IPS-15b (cell line): ENCODE data around the gene SULT2A1.
"Not testable (repeated sequence)": the region's sequence is repeated elsewhere in the genome, so short reads cannot be mapped to it uniquely, and the experiment has no call there.

ENCODE experiments used
- H3K27me3 ChIP-seq: one replicate; pipeline ENCODE4 v1.6.1; 2013; ENCODE audit warnings: low read length; ENCODE audit not compliant: control insufficient read depth, insufficient read depth
- H3K36me3 ChIP-seq: one replicate; pipeline ENCODE4 v1.6.1; 2013; ENCODE audit warnings: low read length; ENCODE audit not compliant: control insufficient read depth, insufficient read depth
- H3K4me1 ChIP-seq: one replicate; pipeline ENCODE4 v1.6.1; 2013; ENCODE audit warnings: mild to moderate bottlenecking, low read length; ENCODE audit not compliant: control insufficient read depth, insufficient read depth
- H3K4me3 ChIP-seq: one replicate; pipeline ENCODE4 v1.5.1; 2013; ENCODE audit warnings: low read depth, low read length
- H3K9ac ChIP-seq: one replicate; pipeline ENCODE4 v1.6.1; 2013; ENCODE audit warnings: low read depth, mild to moderate bottlenecking, low read length
- H3K9me3 ChIP-seq: one replicate; pipeline ENCODE4 v1.6.1; 2013; ENCODE audit warnings: mild to moderate bottlenecking, low read length; ENCODE audit not compliant: control insufficient read depth, insufficient read depth

The SULT2A1 gene

GRCh38 chr19:47891622-47891922 is 5.5 kb upstream of the SULT2A1 start:
- Histone ChIP-seq H3K9ac (no peak overlapping the region), H3K9me3 (peaks cover 3% of the 10 kb centered on the region), H3K4me1 (no peaks in the 10 kb centered on the region), H3K36me3 (no peaks in the 10 kb centered on the region), H3K4me3 (no peak overlapping the region), H3K27me3 (no peaks in the 10 kb centered on the region)

- H3K9ac ChIP-seq, result no peak overlapping the region
- H3K9me3 ChIP-seq, result peaks cover 3% of the 10 kb centered on the region
- H3K36me3 ChIP-seq, result no peaks in the 10 kb centered on the region
- H3K4me1 ChIP-seq, result no peaks in the 10 kb centered on the region
- no peak overlapping the region for H3K4me3 ChIP-seq
- no peaks in the 10 kb centered on the region for H3K27me3 ChIP-seq
Measured at GRCh38 chr19:47890865-47891621, 4.9 kb upstream of the SULT2A1 start.

- Histone ChIP-seq H3K9ac (no peak overlapping the region), H3K36me3 (no peaks in the 10 kb centered on the region), H3K4me3 (no peak overlapping the region), H3K9me3 (no peaks in the 10 kb centered on the region), H3K4me1 (no peaks in the 10 kb centered on the region), H3K27me3 (no peaks in the 10 kb centered on the region)
Measured at GRCh38 chr19:47885067-47885463, 1.1 kb downstream of the SULT2A1 start.

- H3K9me3 ChIP-seq, result no peaks in the 10 kb centered on the region
- H3K27me3 ChIP-seq, result no peaks in the 10 kb centered on the region
- no peak overlapping the region for H3K4me3 ChIP-seq
- no peak overlapping the region for H3K9ac ChIP-seq
- no peaks in the 10 kb centered on the region for H3K4me1 ChIP-seq
- H3K36me3 ChIP-seq, result no peaks in the 10 kb centered on the region
Measured at GRCh38 chr19:47882890-47883289, 3.2 kb downstream of the SULT2A1 start.

- H3K4me3 ChIP-seq, result no peak overlapping the region
- no peaks in the 10 kb centered on the region for H3K9me3 ChIP-seq
Measured at GRCh38 chr19:47881757-47882156, 4.4 kb downstream of the SULT2A1 start.

DNA sequence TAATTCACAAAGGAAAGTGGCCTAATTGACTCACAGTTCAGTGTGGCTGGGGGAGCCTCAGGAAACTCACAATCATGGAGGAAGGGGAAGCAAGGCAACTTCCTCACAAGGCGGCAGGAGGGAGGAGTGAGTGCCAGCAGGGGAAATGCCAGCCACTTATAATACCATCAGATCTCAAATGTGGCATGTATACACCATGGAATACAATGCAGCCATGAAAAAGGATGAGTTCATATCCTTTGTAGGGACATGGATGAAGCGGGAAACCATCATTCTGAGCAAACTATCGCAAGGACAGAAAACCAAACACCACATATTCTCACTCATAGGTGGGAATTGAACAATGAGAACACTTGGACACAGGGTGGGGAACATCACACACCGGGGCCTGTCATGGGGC is 6.7 kb downstream of the SULT2A1 start:
- H3K9me3 ChIP-seq, H3K4me3 ChIP-seq, H3K27me3 ChIP-seq: not testable (repeated sequence)

More at GRCh38 chr19:47881757-47882156, 4.4 kb downstream of the SULT2A1 start:
- no peaks in the 10 kb centered on the region for H3K27me3 ChIP-seq
- H3K9ac ChIP-seq, result no peak overlapping the region
- H3K36me3 ChIP-seq, result no peaks in the 10 kb centered on the region
- H3K4me1 ChIP-seq, result no peaks in the 10 kb centered on the region

DNA sequence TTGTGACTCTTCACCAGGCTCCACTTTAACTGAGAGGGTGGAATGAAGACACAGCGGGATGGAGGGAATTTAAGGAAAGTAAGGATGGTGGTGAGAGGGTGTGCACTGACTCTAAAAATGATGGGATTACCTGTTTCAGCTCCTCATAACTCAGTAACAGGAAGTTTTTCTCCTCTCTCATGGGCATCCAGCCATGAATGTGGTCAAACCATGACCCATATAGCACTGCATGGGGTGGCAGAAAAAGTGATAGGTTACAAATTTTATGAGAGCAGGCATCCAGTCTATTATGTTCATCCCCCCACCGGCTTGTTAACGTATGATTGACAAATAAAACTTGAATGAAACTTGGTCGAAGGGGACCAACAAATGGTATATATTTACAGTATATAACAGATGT is 7.2 kb downstream of the SULT2A1 start:
- H3K27me3 ChIP-seq, result no peaks in the 10 kb centered on the region
- H3K9me3 ChIP-seq, result no peaks in the 10 kb centered on the region
- H3K9ac ChIP-seq, result no peak overlapping the region
- H3K36me3 ChIP-seq, result no peaks in the 10 kb centered on the region
- no peak overlapping the region for H3K4me3 ChIP-seq
- no peaks in the 10 kb centered on the region for H3K4me1 ChIP-seq

More for the DNA sequence above, 6.7 kb downstream of the SULT2A1 start:
- not testable (repeated sequence) for H3K36me3 ChIP-seq, H3K4me1 ChIP-seq, H3K9ac ChIP-seq

DNA sequence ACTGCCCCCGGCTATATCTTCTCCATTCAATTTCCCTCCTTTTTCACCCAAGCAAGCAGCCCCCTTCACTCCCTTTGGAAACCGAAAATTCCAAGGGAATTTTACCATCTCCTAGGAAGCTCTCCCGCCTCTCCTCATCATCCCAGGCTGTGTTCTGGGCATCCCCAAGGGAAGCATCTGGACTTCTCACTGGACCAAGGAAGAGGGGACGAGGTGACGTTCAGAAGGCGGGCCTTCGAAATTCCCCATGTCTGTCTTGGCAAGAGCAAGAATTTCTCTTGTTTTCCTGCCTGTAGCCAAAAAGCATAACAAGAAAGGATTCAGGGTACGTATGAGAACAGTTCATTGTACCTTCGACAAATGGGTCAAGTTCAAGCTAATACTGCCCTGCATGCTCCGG is 20.9 kb downstream of the SULT2A1 start:
- Histone ChIP-seq H3K4me1 (no peaks in the 10 kb centered on the region), H3K4me3 (no peak overlapping the region), H3K27me3 (no peaks in the 10 kb centered on the region), H3K9ac (no peak overlapping the region), H3K9me3 (no peaks in the 10 kb centered on the region), H3K36me3 (no peaks in the 10 kb centered on the region)

DNA sequence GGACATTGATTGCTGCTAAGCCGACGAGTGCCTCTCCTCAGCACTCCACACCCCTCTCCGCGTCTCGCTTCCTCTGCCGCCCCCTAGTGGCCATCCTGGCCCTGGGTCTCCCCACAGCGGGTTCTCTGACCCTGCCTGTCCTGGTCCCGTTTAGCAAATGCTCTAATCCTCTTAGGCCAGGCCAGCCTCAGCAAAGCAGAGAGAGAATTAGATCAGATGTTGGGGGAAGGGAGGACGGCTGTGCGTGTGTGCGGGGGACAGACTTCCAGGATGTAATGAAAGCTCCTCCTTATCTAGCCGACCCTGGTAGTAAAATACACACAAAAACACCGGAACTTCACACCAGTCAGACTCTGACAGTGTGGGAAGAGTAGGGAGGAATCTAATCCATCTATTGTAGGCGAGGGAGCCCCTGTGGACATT is 22.6 kb downstream of the SULT2A1 start:
- Histone ChIP-seq H3K9ac (no peak overlapping the region), H3K4me3 (no peak overlapping the region), H3K36me3 (no peaks in the 10 kb centered on the region)

DNA sequence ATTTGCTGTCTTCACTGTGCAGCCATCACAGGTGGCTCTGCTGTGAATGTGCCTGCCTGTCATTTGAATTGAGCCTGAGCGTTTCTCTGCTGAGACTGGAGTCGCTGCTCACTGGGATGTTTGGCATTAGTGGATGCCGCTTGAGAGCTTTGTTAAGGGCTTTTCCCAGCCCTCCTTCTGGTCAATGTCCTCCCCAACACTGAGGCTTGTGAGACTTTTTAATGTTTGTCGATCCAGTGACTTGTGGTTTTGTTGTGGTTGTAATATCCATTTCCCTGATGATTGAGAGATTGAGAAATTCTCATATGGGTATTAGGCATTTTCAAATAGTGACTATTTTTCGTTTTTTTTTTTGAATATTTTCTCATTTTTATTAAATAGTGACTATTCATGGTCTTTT is 24.5 kb downstream of the SULT2A1 start:
- no peaks in the 10 kb centered on the region for H3K36me3 ChIP-seq
- no peaks in the 10 kb centered on the region for H3K27me3 ChIP-seq
- no peaks in the 10 kb centered on the region for H3K4me1 ChIP-seq
- no peaks in the 10 kb centered on the region for H3K9me3 ChIP-seq
- no peak overlapping the region for H3K4me3 ChIP-seq
- no peak overlapping the region for H3K9ac ChIP-seq

More for the DNA sequence above, 22.6 kb downstream of the SULT2A1 start:
- Histone ChIP-seq H3K4me1 (no peaks in the 10 kb centered on the region), H3K27me3 (no peaks in the 10 kb centered on the region), H3K9me3 (no peaks in the 10 kb centered on the region)

DNA sequence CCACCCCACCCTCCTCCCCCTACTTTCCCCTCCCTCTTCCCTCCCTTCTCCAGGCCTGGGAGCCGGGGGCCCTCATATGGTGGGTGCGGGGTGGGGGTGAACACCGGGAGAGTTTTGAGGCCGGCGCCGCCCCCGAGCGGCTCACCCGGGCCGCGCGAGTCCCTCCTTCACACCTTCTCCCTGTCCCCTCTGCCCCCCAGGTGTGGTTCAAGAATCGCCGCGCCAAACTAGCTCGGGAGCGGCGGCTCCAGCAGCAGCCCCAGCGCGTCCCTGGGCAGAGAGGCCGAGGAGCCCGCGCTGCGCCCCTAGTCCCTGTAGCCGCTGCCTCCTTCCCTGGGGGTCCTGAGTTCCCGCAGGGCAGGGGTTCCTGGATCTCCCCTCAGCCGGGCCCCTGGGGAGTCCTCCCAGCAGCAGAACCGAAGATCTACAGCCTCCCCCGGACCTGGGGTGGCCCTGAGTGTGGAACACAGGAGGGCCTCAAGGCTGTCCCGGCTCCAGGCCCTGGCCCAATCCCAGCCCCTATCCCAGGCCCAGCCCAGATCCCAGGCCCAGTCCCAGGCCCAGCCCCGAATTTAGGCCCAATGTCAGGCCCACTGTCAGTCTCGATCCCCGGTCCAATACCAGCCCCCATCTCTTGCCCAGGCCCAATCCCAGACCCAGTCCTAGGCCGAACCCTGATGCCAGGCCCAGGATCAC is 25.4 kb downstream of the SULT2A1 start:
- H3K9me3 ChIP-seq, result no peaks in the 10 kb centered on the region
- H3K4me1 ChIP-seq, result no peaks in the 10 kb centered on the region
- no peaks in the 10 kb centered on the region for H3K27me3 ChIP-seq
- no peak overlapping the region for H3K4me3 ChIP-seq
- H3K9ac ChIP-seq, result no peak overlapping the region
- H3K36me3 ChIP-seq, result no peaks in the 10 kb centered on the region

- not testable (repeated sequence) for H3K4me3 ChIP-seq, H3K9me3 ChIP-seq, H3K4me1 ChIP-seq, H3K27me3 ChIP-seq, H3K36me3 ChIP-seq, H3K9ac ChIP-seq
Measured at GRCh38 chr19:47859838-47860237, 26.3 kb downstream of the SULT2A1 start.
